HepG2 (cell line): ENCODE data around the gene NHERF2. TPM values are rescaled to one million over a fixed set of nuclear protein-coding genes. Genes with fewer than 3 reads are reported as not detected.

ENCODE experiments used
- AGO2 ChIP-seq: fragments of 200-400 bp; formaldehyde crosslinking; optimal IDR thresholded peaks from 2 replicates; pipeline ENCODE3; 2017; ENCODE audit warnings: mild to moderate bottlenecking, low read depth, low read length, moderate library complexity
- ELK4 ChIP-seq: sonication (generic); formaldehyde crosslinking; IDR thresholded peaks from 2 replicates; pipeline ENCODE4 v1.9.0; 2021; ENCODE audit warnings: missing genetic modification reagents, borderline replicate concordance
- GMEB1 ChIP-seq: sonication (generic); formaldehyde crosslinking; IDR thresholded peaks from 2 replicates; pipeline ENCODE4 v1.5.1; 2020; ENCODE audit warnings: missing genetic modification reagents, mild to moderate bottlenecking, borderline replicate concordance
- GPN1 ChIP-seq: sonication (generic); formaldehyde crosslinking; IDR thresholded peaks from 2 replicates; pipeline ENCODE4 v1.5.1; 2020; ENCODE audit warnings: missing genetic modification reagents, borderline replicate concordance
- GRHL1 ChIP-seq: sonication (generic); formaldehyde crosslinking; conservative IDR thresholded peaks from 2 replicates; pipeline ENCODE4 v1.8.0; 2022; ENCODE audit warnings: missing genetic modification reagents
- HDAC1 ChIP-seq: sonication (generic); formaldehyde crosslinking; IDR thresholded peaks from 2 replicates; pipeline ENCODE4 v1.5.1; 2020; ENCODE audit warnings: mild to moderate bottlenecking, missing genetic modification reagents
- HOXD1 ChIP-seq: sonication (generic); formaldehyde crosslinking; IDR thresholded peaks from 2 replicates; pipeline ENCODE4 v1.5.0; 2020; ENCODE audit warnings: missing genetic modification reagents
- KAT2B ChIP-seq: fragments of 150-350 bp; IDR thresholded peaks from 2 replicates; pipeline ENCODE4 v1.6.1; 2014; ENCODE audit warnings: low read depth, low read length, borderline replicate concordance
- KLF12 ChIP-seq: sonication (generic); formaldehyde crosslinking; IDR thresholded peaks from 2 replicates; pipeline ENCODE4 v1.4.0; 2020; ENCODE audit warnings: missing genetic modification reagents, borderline replicate concordance
- MBNL3 ChIP-seq: fragments of 250-450 bp; sonication (Bioruptor Pico); conservative IDR thresholded peaks from 2 replicates; pipeline ENCODE4 v1.8.0; 2022; ENCODE audit warnings: mild to moderate bottlenecking, inconsistent platforms
- MTERF4 ChIP-seq: sonication (generic); formaldehyde crosslinking; IDR thresholded peaks from 2 replicates; pipeline ENCODE4 v1.8.0; 2023; ENCODE audit warnings: mild to moderate bottlenecking, missing genetic modification reagents
- PCBP2 ChIP-seq: fragments of 200-400 bp; formaldehyde crosslinking; optimal IDR thresholded peaks from 2 replicates; pipeline ENCODE3; 2018; ENCODE audit warnings: low read length, low read depth; ENCODE audit not compliant: poor library complexity, severe bottlenecking
- PHF8 ChIP-seq: sonication (generic); formaldehyde crosslinking; IDR thresholded peaks from 2 replicates; pipeline ENCODE4 v1.5.0; 2020; ENCODE audit warnings: missing genetic modification reagents
- RFX1 ChIP-seq: fragments of 450-650 bp; IDR thresholded peaks from 2 replicates; pipeline ENCODE4 v1.6.1; 2017
- SKI ChIP-seq: fragments of 450-650 bp; IDR thresholded peaks from one replicate; pipeline ENCODE4 v1.6.1; 2018; ENCODE audit warnings: mild to moderate bottlenecking; ENCODE audit not compliant: partially characterized antibody
- SPEN ChIP-seq: sonication (generic); formaldehyde crosslinking; IDR thresholded peaks from 2 replicates; pipeline ENCODE4 v1.5.1; 2020; ENCODE audit warnings: low read depth, mild to moderate bottlenecking, missing genetic modification reagents
- SRF ChIP-seq: IDR thresholded peaks from 2 replicates; pipeline ENCODE4 v1.6.1; 2011; ENCODE audit warnings: mild to moderate bottlenecking, low read depth, low read length, moderate library complexity
- TARDBP ChIP-seq: sonication (generic); formaldehyde crosslinking; IDR thresholded peaks from 2 replicates; pipeline ENCODE4 v1.8.0; 2022; ENCODE audit warnings: mild to moderate bottlenecking, missing genetic modification reagents
- TBX2 ChIP-seq: sonication (generic); formaldehyde crosslinking; IDR thresholded peaks from 2 replicates; pipeline ENCODE4 v1.5.0; 2020; ENCODE audit warnings: missing genetic modification reagents, mild to moderate bottlenecking, borderline replicate concordance
- XBP1 ChIP-seq: sonication (generic); formaldehyde crosslinking; IDR thresholded peaks from 2 replicates; pipeline ENCODE4 v1.5.0; 2020; ENCODE audit warnings: missing genetic modification reagents
- ZNF124 ChIP-seq: sonication (generic); formaldehyde crosslinking; IDR thresholded peaks from 2 replicates; pipeline ENCODE4 v1.4.0; 2020; ENCODE audit warnings: missing genetic modification reagents
- ZNF20 ChIP-seq: sonication (generic); formaldehyde crosslinking; IDR thresholded peaks from 2 replicates; pipeline ENCODE4 v1.4.0; 2020; ENCODE audit warnings: mild to moderate bottlenecking, moderate library complexity, missing genetic modification reagents
- ZNF274 ChIP-seq: sonication (generic); formaldehyde crosslinking; IDR thresholded peaks from 2 replicates; pipeline ENCODE4 v1.5.1; 2020; ENCODE audit warnings: mild to moderate bottlenecking, missing genetic modification reagents
- ZNF724P ChIP-seq: sonication (generic); formaldehyde crosslinking; IDR thresholded peaks from 2 replicates; pipeline ENCODE4 v1.8.0; 2022; ENCODE audit warnings: missing genetic modification reagents, borderline replicate concordance
- ZSCAN21 ChIP-seq: sonication (generic); formaldehyde crosslinking; IDR thresholded peaks from 2 replicates; pipeline ENCODE4 v1.8.0; 2022; ENCODE audit warnings: mild to moderate bottlenecking, missing genetic modification reagents, moderate library complexity, borderline replicate concordance
- polyA plus RNA-seq, 8 experiments: library from polyadenylated mRNA; depleted of rRNA in 3 of 8; stranded (reverse) in 7 of 8; unstranded in 1 of 8; fragments of >200 nt; fragmentation: Illumina TruSeq in 4 of 8; extraction: Trizol in 4 of 8; gene quantifications; 2 replicates each; pipeline versions ENCODE4 v1.2.1 to v1.2.3, GENCODE V29; 2011 to 2016; ENCODE audit warnings: low read depth in 4 of 8, missing spikeins in 1 of 8, mixed read lengths in 1 of 8; ENCODE audit not compliant: insufficient read depth in 1 of 8
- total RNA-seq, 5 experiments: library from RNA; depleted of rRNA; stranded (reverse); fragments of >200 nt; fragmentation: Illumina TruSeq; extraction: Trizol; gene quantifications; 2 replicates each; pipeline ENCODE4 v1.2.3, GENCODE V29; 2016; ENCODE audit warnings: low read depth in 1 of 5

The NHERF2 gene
- total and polyA plus RNA-seq, 2 of the 13 experiments (the other 11 are each of a cell fraction or from before 2014, with no cell fraction given), result 23.7 to 39.3 TPM

GRCh38 chr16:2023092-2024031 lies 3.3 kb upstream of the NHERF2 start (continued):
- TF ChIP-seq MTERF4 (CRISPR knock-in tag), result peak; percentile 74; the same call in 1 of the 2 replicates
- no peak for TF ChIP-seq GRHL1 (CRISPR knock-in tag)
- no peak for TF ChIP-seq ZNF20 (CRISPR knock-in tag)
- TF ChIP-seq PCBP2, result no peak
- TF ChIP-seq ZNF724P, result no peak
- no peak; the same call in 1 of the 2 replicates for TF ChIP-seq ZNF124
- peak; percentile 65 for TF ChIP-seq SPEN (CRISPR knock-in tag)
- no peak for TF ChIP-seq RFX1
- TF ChIP-seq TARDBP (CRISPR knock-in tag), result peak; percentile 32; the same call in 1 of the 2 replicates
- no peak for TF ChIP-seq KAT2B
- peak; percentile 53 for TF ChIP-seq AGO2
- no peak for TF ChIP-seq XBP1
- TF ChIP-seq GPN1 (CRISPR knock-in tag), result no peak
- TF ChIP-seq KLF12 (CRISPR knock-in tag), result no peak
- peak; percentile 34 for TF ChIP-seq SKI
- peak; percentile 75 for TF ChIP-seq HDAC1 (CRISPR knock-in tag)
- TF ChIP-seq ELK4, result no peak
- peak; percentile 66 for TF ChIP-seq PHF8 (CRISPR knock-in tag)
- peak; percentile 81 for TF ChIP-seq TBX2 (CRISPR knock-in tag)
- TF ChIP-seq ZNF274, result 0 out of 2 replicates have a peak, but pooled peaks have one; percentile 33
- no peak for TF ChIP-seq SRF
- TF ChIP-seq HOXD1, result no peak
- TF ChIP-seq ZSCAN21, result no peak
- peak; percentile 64; the same call in 1 of the 2 replicates for TF ChIP-seq GMEB1 (CRISPR knock-in tag)
- TF ChIP-seq MBNL3 (CRISPR knock-in tag), result no peak
